Liver (tissue), 9 donors: ENCODE measurements around the gene BEST3. TPM values are rescaled to one million over a fixed set of nuclear protein-coding genes. Genes with fewer than 3 reads are reported as not detected.

ENCODE experiments used
- DNase-seq: peaks from one replicate; pipeline ENCODE4 v3.0.0-alpha.2; 2017; ENCODE audit warnings: low spot score
- H3K27ac ChIP-seq, 2 donors: one replicate each; pipeline ENCODE4 v1.7.0; 2013; ENCODE audit warnings: inconsistent platforms in 2 of 2, low read length in 2 of 2, control low read depth in 1 of 2, low read depth in 1 of 2, mild to moderate bottlenecking in 1 of 2
- H3K27me3 ChIP-seq, 4 donors: one replicate each; pipeline versions ENCODE4 v1.6.1 to v1.7.0; 2013; ENCODE audit warnings: low read length in 3 of 4, inconsistent platforms in 1 of 4, mild to moderate bottlenecking in 1 of 4, moderate library complexity in 1 of 4; ENCODE audit not compliant: control insufficient read depth in 4 of 4, insufficient read depth in 4 of 4
- H3K36me3 ChIP-seq, 4 donors: one replicate each; pipeline versions ENCODE4 v1.6.1 to v1.7.0; 2013; ENCODE audit warnings: low read length in 3 of 4, mild to moderate bottlenecking in 3 of 4, low read depth in 1 of 4, moderate library complexity in 1 of 4; ENCODE audit not compliant: control insufficient read depth in 4 of 4, insufficient read depth in 3 of 4
- H3K4me1 ChIP-seq, 4 donors: one replicate each; pipeline versions ENCODE4 v1.6.1 to v1.7.0; 2013; ENCODE audit warnings: low read length in 3 of 4, mild to moderate bottlenecking in 3 of 4, moderate library complexity in 1 of 4; ENCODE audit not compliant: control insufficient read depth in 4 of 4, insufficient read depth in 4 of 4
- H3K4me3 ChIP-seq, 3 donors: one replicate each; pipeline versions ENCODE4 v1.6.1 to v1.7.0; 2013; ENCODE audit warnings: low read length in 3 of 3, control low read depth in 1 of 3, low read depth in 1 of 3, mild to moderate bottlenecking in 1 of 3
- H3K9ac ChIP-seq, 2 donors: one replicate each; pipeline ENCODE4 v1.7.0; 2013; ENCODE audit warnings: low read length in 2 of 2, mild to moderate bottlenecking in 2 of 2, moderate library complexity in 2 of 2, control low read depth in 1 of 2, low read depth in 1 of 2
- H3K9me3 ChIP-seq, 4 donors: one replicate each; pipeline versions ENCODE4 v1.6.1 to v1.7.0; 2013; ENCODE audit warnings: low read length in 3 of 4; ENCODE audit not compliant: control insufficient read depth in 4 of 4
- FOXA2 ChIP-seq: IDR thresholded peaks from 2 replicates; pipeline ENCODE4 v1.6.1; 2016; ENCODE audit warnings: antibody characterized with exemption
- GABPA ChIP-seq, 2 donors: IDR thresholded peaks in 1 of 2; conservative IDR thresholded peaks in 1 of 2; 2 replicates each; pipeline ENCODE4 v1.6.1; 2016; ENCODE audit warnings: antibody characterized with exemption in 2 of 2, mild to moderate bottlenecking in 1 of 2, moderate library complexity in 1 of 2
- HNF4A ChIP-seq, 2 donors: conservative IDR thresholded peaks; 2 replicates each; pipeline ENCODE4 v1.6.1; 2016; ENCODE audit warnings: antibody characterized with exemption in 2 of 2, mild to moderate bottlenecking in 2 of 2
- HNF4G ChIP-seq: IDR thresholded peaks from 2 replicates; pipeline ENCODE4 v1.6.1; 2016; ENCODE audit warnings: antibody characterized with exemption
- JUND ChIP-seq, 2 donors: IDR thresholded peaks; 2 replicates each; pipeline ENCODE4 v1.6.1; 2016; ENCODE audit warnings: antibody characterized with exemption in 2 of 2
- NR2F2 ChIP-seq: IDR thresholded peaks from 2 replicates; pipeline ENCODE4 v1.6.1; 2016; ENCODE audit warnings: antibody characterized with exemption
- RAD21 ChIP-seq, 2 donors: IDR thresholded peaks; 2 replicates each; pipeline ENCODE4 v1.6.1; 2016; ENCODE audit warnings: antibody characterized with exemption in 2 of 2, mild to moderate bottlenecking in 2 of 2
- SP1 ChIP-seq: IDR thresholded peaks from 2 replicates; pipeline ENCODE4 v1.6.1; 2018; ENCODE audit warnings: antibody characterized with exemption, mild to moderate bottlenecking
- YY1 ChIP-seq: IDR thresholded peaks from 2 replicates; pipeline ENCODE4 v1.6.1; 2016; ENCODE audit warnings: antibody characterized with exemption, mild to moderate bottlenecking
- WGBS: extraction: QIAGEN DNeasy Blood & Tissue Kit; methylation state at CpG from one replicate; pipeline ENCODE4 v1.1.7; 2013; 5-methylcytosine and 5-hydroxymethylcytosine counted together
- polyA plus RNA-seq, 2 donors: library from polyadenylated mRNA; stranded (reverse) in 1 of 2; unstranded in 1 of 2; fragments of 200-250 nt in 1 of 2; fragments of >200 nt in 1 of 2; fragmentation: Nextera tagmentation in 1 of 2; extraction: Ambion mirVana in 1 of 2; gene quantifications; one replicate each; pipeline versions ENCODE4 v1.2.1 to v1.2.3, GENCODE V29; 2013 to 2015
- total RNA-seq, 2 donors: library from RNA; depleted of rRNA; stranded (reverse); fragments of >200 nt; gene quantifications; one replicate each; pipeline ENCODE4 v1.2.3, GENCODE V29; 2014
- TF ChIP-seq, protein P1 (sequence below): fragments of 150-350 bp; IDR thresholded peaks from 2 replicates; pipeline ENCODE4 v1.5.1; 2017; ENCODE audit warnings: improper control_type of control experiment, low read depth, low read length; ENCODE audit not compliant: missing input control
- TF ChIP-seq, protein P2 (sequence below): IDR thresholded peaks from 2 replicates; pipeline ENCODE4 v1.6.1; 2016; ENCODE audit warnings: antibody characterized with exemption
- TF ChIP-seq, protein P3 (sequence below): IDR thresholded peaks from 2 replicates; pipeline ENCODE4 v1.6.1; 2016; ENCODE audit warnings: antibody characterized with exemption
- TF ChIP-seq, protein P4 (sequence below): IDR thresholded peaks from 2 replicates; pipeline ENCODE4 v1.6.1; 2016; ENCODE audit warnings: antibody characterized with exemption
- TF ChIP-seq, protein P5 (sequence below): IDR thresholded peaks from 2 replicates; pipeline ENCODE4 v1.6.1; 2016; ENCODE audit warnings: antibody characterized with exemption, mild to moderate bottlenecking
- donor health status: healthy.
- donor health status: healthy.
- donor health status: healthy.
- donor health status: healthy.
- donor health status: healthy.

Gene BEST3
- total and polyA plus RNA-seq, 4 donors, result 0.89 TPM; not detected in 3

DNA sequence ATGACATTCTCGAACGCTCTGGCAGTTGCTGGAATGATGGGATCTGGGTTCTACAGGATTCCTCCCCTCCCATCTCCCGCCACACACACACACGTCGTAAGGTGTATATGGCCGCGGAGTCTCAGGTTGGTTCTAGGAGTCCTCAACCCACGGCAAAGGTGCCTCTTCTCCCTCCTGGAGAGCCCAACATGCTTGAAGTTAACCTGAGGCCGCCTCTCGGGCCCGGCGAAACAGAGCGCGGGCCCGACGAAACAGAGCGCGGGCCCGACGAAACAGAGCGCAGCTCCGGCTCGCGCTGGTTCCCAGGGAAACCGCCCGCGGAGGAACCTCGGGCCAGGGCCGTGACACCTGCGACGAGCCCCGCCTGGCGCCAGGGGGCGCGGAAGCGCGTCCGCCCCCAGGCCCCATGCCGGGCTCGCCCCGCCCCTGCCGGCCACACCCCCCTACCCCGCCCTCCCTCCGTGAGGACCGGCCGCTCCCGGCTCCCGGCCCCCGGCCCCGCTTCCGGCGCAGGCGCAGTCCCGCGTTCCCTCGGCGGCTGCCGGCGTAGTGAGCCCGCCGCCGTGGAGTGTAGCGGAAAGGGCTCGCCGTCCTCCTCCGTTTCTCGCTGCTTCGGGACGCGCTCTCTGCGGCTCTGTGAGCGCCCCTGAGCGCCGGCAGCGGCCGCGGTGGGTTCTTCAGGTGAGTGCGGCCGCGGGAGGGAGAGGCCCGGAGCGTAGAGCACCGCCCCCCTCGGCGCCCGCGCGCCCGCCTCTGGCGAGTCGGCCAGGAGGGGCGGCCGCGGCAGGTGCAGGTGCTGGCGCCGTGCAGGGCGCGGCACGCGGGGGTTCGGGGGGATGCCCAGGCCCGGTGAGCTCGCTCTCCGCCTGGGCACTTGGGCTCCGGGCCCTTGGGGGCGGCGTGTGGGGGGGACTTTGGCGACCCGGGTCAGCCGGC lies 39.5 kb upstream of the BEST3 start, which contains the start of gene RAB3IP:
RAB3IP (plus strand) TSS at position 510 of the 936 bp plus-strand sequence. CDS start 16,549 bp downstream, outside the sequence.
- H3K36me3 ChIP-seq, result no peaks in the 10 kb centered on the region
- H3K27me3 ChIP-seq, result no peaks in the 10 kb centered on the region
- 1% methylated on average over 110 of the region's 110 CpGs for WGBS
- TF ChIP-seq SP1 (no peak), JUND (IDR thresholded peaks at IDR 0.05) (no peak), YY1 (no peak), FOXA2 (no peak), NR2F2 (no peak), GABPA (IDR thresholded peaks at IDR 0.05 in 1 of 2, conservative IDR thresholded peaks at IDR 0.05 in 1 of 2) (no peak), HNF4G (no peak), RAD21 (IDR thresholded peaks at IDR 0.05) (peak; percentile 15 to 47), HNF4A (conservative IDR thresholded peaks at IDR 0.05) (no peak)
- TF ChIP-seq, protein P1, sequence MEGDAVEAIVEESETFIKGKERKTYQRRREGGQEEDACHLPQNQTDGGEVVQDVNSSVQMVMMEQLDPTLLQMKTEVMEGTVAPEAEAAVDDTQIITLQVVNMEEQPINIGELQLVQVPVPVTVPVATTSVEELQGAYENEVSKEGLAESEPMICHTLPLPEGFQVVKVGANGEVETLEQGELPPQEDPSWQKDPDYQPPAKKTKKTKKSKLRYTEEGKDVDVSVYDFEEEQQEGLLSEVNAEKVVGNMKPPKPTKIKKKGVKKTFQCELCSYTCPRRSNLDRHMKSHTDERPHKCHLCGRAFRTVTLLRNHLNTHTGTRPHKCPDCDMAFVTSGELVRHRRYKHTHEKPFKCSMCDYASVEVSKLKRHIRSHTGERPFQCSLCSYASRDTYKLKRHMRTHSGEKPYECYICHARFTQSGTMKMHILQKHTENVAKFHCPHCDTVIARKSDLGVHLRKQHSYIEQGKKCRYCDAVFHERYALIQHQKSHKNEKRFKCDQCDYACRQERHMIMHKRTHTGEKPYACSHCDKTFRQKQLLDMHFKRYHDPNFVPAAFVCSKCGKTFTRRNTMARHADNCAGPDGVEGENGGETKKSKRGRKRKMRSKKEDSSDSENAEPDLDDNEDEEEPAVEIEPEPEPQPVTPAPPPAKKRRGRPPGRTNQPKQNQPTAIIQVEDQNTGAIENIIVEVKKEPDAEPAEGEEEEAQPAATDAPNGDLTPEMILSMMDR, result peak; percentile 61
- TF ChIP-seq, protein P2, sequence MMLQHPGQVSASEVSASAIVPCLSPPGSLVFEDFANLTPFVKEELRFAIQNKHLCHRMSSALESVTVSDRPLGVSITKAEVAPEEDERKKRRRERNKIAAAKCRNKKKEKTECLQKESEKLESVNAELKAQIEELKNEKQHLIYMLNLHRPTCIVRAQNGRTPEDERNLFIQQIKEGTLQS, result no peak
- TF ChIP-seq, protein P3, sequence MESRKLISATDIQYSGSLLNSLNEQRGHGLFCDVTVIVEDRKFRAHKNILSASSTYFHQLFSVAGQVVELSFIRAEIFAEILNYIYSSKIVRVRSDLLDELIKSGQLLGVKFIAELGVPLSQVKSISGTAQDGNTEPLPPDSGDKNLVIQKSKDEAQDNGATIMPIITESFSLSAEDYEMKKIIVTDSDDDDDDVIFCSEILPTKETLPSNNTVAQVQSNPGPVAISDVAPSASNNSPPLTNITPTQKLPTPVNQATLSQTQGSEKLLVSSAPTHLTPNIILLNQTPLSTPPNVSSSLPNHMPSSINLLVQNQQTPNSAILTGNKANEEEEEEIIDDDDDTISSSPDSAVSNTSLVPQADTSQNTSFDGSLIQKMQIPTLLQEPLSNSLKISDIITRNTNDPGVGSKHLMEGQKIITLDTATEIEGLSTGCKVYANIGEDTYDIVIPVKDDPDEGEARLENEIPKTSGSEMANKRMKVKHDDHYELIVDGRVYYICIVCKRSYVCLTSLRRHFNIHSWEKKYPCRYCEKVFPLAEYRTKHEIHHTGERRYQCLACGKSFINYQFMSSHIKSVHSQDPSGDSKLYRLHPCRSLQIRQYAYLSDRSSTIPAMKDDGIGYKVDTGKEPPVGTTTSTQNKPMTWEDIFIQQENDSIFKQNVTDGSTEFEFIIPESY, result no peak
- TF ChIP-seq, protein P4, sequence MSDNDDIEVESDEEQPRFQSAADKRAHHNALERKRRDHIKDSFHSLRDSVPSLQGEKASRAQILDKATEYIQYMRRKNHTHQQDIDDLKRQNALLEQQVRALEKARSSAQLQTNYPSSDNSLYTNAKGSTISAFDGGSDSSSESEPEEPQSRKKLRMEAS, result no peak
- TF ChIP-seq, protein P5, sequence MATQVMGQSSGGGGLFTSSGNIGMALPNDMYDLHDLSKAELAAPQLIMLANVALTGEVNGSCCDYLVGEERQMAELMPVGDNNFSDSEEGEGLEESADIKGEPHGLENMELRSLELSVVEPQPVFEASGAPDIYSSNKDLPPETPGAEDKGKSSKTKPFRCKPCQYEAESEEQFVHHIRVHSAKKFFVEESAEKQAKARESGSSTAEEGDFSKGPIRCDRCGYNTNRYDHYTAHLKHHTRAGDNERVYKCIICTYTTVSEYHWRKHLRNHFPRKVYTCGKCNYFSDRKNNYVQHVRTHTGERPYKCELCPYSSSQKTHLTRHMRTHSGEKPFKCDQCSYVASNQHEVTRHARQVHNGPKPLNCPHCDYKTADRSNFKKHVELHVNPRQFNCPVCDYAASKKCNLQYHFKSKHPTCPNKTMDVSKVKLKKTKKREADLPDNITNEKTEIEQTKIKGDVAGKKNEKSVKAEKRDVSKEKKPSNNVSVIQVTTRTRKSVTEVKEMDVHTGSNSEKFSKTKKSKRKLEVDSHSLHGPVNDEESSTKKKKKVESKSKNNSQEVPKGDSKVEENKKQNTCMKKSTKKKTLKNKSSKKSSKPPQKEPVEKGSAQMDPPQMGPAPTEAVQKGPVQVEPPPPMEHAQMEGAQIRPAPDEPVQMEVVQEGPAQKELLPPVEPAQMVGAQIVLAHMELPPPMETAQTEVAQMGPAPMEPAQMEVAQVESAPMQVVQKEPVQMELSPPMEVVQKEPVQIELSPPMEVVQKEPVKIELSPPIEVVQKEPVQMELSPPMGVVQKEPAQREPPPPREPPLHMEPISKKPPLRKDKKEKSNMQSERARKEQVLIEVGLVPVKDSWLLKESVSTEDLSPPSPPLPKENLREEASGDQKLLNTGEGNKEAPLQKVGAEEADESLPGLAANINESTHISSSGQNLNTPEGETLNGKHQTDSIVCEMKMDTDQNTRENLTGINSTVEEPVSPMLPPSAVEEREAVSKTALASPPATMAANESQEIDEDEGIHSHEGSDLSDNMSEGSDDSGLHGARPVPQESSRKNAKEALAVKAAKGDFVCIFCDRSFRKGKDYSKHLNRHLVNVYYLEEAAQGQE, result no peak
- no peaks in the 10 kb centered on the region for H3K9me3 ChIP-seq
- H3K4me3 ChIP-seq, result peak within 1 kb of the TSS; percentile 88 to 94 (median 92)
- H3K4me1 ChIP-seq, result peaks cover 0 to 20% (median 6%) of the 10 kb centered on the region in 4 donors
- peak within 1 kb of the TSS; percentile 86 to 92 for H3K9ac ChIP-seq
- DNase-seq, result peak; percentile 97
- peak within 1 kb of the TSS; percentile 82 to 92 for H3K27ac ChIP-seq
